Upper lobe of right lung (tissue), 1 donor: ENCODE data around the gene METTL13. TPM values are rescaled to one million over a fixed set of nuclear protein-coding genes. Genes with fewer than 3 reads are reported as not detected.

Experiments used
- ATAC-seq: fragments of 200-7000 bp; cut with Tn5 transposase; one replicate; pipeline ENCODE4 v1.9.1; 2020; ENCODE audit warnings: mild to moderate bottlenecking, moderate library complexity
- DNase-seq: peaks from one replicate; pipeline ENCODE4 v3.0.0-alpha.2; 2020
- H3K27ac ChIP-seq: fragments of 200-600 bp; one replicate; pipeline ENCODE4 v1.8.0; 2022
- H3K27me3 ChIP-seq: fragments of 200-600 bp; one replicate; pipeline ENCODE4 v1.8.0; 2022; ENCODE audit warnings: mild to moderate bottlenecking
- H3K36me3 ChIP-seq: fragments of 200-600 bp; one replicate; pipeline ENCODE4 v1.8.0; 2022
- H3K4me1 ChIP-seq: fragments of 200-600 bp; one replicate; pipeline ENCODE4 v1.8.0; 2022
- H3K4me3 ChIP-seq: fragments of 200-600 bp; one replicate; pipeline ENCODE4 v1.8.0; 2022; ENCODE audit warnings: mild to moderate bottlenecking
- H3K9me3 ChIP-seq: fragments of 200-600 bp; one replicate; pipeline ENCODE4 v1.8.0; 2022
- intact Hi-C: fragments of 100-400 bp; cut with DNase I; formaldehyde crosslinking; loops from one replicate; pipeline ENCODE4 v1.11.0; 2022
- total RNA-seq: library from RNA; stranded (reverse); fragmentation: NEBNext Ultra II Directional; extraction: Animal tissue kit (Norgen Biotek cat#: 25700); gene quantifications from one replicate; pipeline ENCODE4 v1.2.1, GENCODE V29; 2021
- TF ChIP-seq, protein P1 (sequence below): fragments of 200-600 bp; IDR thresholded peaks from one replicate; pipeline ENCODE4 v1.8.0; 2022; ENCODE audit warnings: antibody characterized with exemption
- donor health status: DM: no; HTN: yes; CAD: no; lungs with severe emphysema.

Gene METTL13
- total RNA-seq, 1 donor from 2014 or later, result 27.8 TPM

DNA sequence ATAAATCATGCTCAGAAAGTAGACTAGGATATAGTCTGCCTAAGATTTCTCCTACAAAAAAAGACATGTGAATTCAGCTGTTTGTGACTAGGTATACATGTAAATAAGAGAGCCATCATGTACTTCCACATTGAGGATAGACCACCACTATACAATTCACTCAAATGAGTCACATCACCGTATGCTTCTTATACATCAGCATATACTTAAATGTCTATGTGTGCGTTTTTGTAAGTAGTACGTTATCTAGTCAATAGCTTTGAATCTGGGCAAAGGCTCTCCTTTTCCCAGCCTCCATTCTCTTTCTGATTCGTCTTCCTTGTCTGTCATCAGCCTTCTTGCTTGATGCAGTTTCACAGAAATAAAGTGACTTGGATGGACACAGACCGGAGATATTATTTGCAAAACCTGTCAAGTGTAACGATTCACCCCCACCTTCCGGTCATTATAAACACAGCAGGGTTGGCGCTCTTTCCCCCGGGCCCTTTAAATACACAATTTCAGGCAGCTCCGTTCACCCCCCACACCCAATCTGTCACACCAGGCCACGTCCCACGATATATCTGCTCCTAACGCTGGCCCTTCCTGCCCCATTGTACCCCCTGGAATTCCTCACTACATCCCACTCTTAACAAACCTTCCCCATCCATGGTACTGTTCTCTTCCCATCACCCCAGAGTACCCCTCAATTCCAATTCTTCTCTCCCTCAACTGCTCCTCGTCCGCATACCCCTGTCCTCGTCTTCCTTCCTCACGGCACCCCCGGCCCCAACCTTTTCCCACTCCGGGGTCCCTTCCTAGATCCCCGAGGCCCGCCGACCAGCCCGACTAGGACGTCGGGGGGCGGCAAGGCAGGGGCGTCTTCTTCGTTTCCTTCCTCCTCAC is 40.2 kb upstream of the METTL13 start:
- intact Hi-C loops, result no loop called here
- DNase-seq, result no peak
- peak overlapping the region; percentile 97 for H3K4me3 ChIP-seq
- ATAC-seq, result peak; percentile 64
- peaks cover 28% of the 10 kb centered on the region for H3K4me1 ChIP-seq
- H3K36me3 ChIP-seq, result peaks cover 22% of the 10 kb centered on the region
- no peaks in the 10 kb centered on the region for H3K9me3 ChIP-seq
- TF ChIP-seq, protein P1, sequence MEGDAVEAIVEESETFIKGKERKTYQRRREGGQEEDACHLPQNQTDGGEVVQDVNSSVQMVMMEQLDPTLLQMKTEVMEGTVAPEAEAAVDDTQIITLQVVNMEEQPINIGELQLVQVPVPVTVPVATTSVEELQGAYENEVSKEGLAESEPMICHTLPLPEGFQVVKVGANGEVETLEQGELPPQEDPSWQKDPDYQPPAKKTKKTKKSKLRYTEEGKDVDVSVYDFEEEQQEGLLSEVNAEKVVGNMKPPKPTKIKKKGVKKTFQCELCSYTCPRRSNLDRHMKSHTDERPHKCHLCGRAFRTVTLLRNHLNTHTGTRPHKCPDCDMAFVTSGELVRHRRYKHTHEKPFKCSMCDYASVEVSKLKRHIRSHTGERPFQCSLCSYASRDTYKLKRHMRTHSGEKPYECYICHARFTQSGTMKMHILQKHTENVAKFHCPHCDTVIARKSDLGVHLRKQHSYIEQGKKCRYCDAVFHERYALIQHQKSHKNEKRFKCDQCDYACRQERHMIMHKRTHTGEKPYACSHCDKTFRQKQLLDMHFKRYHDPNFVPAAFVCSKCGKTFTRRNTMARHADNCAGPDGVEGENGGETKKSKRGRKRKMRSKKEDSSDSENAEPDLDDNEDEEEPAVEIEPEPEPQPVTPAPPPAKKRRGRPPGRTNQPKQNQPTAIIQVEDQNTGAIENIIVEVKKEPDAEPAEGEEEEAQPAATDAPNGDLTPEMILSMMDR, result peak; percentile 23
- H3K27ac ChIP-seq, result peak overlapping the region; percentile 96
- H3K27me3 ChIP-seq, result no peaks in the 10 kb centered on the region

DNA sequence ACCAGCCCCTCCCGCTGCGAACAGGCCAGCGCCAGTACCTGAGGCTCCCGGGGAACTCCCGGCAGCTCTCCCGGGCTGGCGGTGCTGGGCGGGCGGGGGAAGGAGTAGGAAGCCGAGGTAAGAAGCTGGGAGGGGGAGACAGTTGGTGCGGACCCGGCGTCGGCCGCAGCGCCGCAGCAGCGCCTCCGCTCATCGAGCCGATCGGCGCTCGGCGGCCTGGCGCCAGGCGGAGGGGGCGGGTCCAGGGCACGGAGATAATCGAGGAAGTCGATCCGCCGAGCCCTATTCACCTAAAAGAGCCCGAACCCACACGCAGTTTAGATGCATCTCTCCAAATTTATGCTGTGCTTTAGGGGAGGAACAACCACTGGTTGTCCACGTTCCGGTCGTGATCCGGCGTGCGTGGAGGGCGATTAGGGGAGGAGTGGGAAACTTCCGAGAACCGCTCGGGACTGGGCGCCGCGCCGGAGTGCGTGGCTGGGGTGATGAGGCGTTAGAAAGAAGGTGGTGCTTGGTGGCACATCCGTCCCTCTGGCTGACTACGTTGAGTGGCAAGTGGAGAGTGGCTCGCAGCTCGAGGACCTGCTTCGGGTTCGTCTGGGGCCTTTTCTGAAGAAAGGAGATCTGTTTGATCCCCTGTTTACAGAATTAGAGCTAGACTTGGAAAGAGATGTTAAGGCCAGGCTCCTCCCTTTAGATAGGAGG is 39.4 kb upstream of the METTL13 start, which contains the start of gene VAMP4:
TSS of gene VAMP4 (minus strand) at position 194 of the 705 bp plus-strand sequence. CDS start 3,651 bp downstream, outside the sequence.
- ATAC-seq (peak; percentile 97), DNase-seq (peak; percentile 95)
- TF ChIP-seq, protein P1, result no peak
- intact Hi-C loops, result no loop called here
- Histone ChIP-seq H3K36me3 (peaks cover 14% of the 10 kb centered on the region), H3K9me3 (no peaks in the 10 kb centered on the region), H3K4me1 (peaks cover 28% of the 10 kb centered on the region), H3K27me3 (no peaks in the 10 kb centered on the region), H3K27ac (peak within 1 kb of the TSS; percentile 96), H3K4me3 (peak within 1 kb of the TSS; percentile 97)

DNA sequence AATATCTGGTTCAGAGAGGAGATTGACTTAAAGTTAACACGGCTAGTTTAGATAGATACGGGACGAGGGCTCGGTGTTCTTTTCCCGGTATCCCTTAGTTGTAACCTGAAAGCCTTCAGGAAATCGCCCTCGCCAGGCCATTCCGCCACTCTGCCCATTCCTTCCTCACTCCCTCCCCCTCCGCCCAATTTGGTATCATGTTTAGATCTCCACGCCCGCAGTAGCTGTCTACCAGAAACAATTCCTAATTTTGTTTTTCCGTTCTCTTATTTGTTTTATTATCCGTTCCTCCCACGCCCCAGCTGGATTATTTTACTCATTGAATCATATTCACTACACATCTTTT is 38.9 kb upstream of the METTL13 start:
- peaks cover 9% of the 10 kb centered on the region for H3K36me3 ChIP-seq
- no peaks in the 10 kb centered on the region for H3K9me3 ChIP-seq
- DNase-seq, result peak; percentile 67
- H3K27me3 ChIP-seq, result no peaks in the 10 kb centered on the region
- peaks cover 28% of the 10 kb centered on the region for H3K4me1 ChIP-seq
- peak overlapping the region; percentile 96 for H3K27ac ChIP-seq
- peak; percentile 47 for ATAC-seq
- H3K4me3 ChIP-seq, result peak overlapping the region; percentile 97
- TF ChIP-seq, protein P1, result no peak
- intact Hi-C loops, result no loop called here

DNA sequence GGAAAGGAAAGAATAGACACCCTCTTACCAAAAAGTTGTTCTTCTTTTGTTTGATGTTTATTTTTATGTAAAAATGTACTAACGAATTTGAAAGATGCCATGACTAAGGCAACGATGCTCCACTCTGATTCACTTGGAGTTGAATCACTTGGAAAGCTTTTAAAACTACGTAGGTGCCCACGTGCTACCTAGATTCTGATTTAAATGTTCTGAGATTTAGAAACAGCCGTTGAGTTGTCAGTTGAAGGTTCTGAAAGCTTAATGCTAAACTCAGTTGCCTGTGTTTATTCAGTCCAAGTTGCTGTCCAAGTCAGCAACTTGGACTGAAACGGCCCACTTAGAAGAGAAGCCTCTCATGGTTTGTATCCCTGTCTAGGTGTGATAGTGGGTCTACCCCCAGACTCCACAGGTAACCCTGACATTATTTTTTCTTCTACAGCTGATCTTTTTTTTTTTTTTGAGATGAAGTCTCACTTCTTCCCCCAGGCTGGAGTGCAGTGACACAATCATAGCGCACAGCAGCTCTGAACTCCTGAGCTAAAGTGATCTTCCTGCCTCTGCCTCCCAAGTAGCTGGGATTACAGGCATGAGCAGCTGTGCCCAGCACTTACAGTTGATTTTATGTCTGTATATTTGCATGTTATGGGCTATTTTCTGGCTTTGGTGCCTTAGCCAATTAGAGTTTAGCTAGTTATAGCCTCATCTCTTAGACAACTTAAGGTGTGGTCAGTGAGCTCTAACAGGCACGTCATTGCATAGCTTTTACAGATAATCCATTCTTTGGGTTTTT is 38.2 kb upstream of the METTL13 start:
- peak overlapping the region; percentile 96 for H3K27ac ChIP-seq

DNA sequence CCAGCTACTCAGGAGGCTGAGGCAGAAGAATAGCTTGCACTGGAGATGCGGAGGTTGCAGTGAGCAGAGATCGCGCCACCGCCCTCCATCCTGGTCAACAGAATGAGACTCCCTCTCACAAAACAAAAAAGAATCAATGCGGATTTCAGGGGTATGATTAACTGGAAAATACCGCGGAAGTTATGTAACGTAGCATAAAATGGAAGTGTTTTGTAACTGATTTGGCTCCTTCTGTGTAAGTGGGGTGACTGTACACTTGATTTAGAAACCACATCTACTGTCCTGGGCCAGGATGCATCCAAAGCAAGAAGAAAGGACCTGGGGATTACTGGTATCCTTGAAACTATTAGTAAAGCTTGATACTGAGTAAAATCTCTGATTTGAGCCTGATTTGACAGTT is 36.5 kb upstream of the METTL13 start:
- H3K4me1 ChIP-seq, result peaks cover 24% of the 10 kb centered on the region
- ATAC-seq (no peak), DNase-seq (no peak)
- H3K36me3 ChIP-seq, result no peaks in the 10 kb centered on the region
- H3K27me3 ChIP-seq, result no peaks in the 10 kb centered on the region
- intact Hi-C loops, result no loop called here
- H3K27ac ChIP-seq, result no peak overlapping the region
- H3K9me3 ChIP-seq, result no peaks in the 10 kb centered on the region
- H3K4me3 ChIP-seq, result no peak overlapping the region
- TF ChIP-seq, protein P1, result no peak

More for the DNA sequence above, 38.2 kb upstream of the METTL13 start:
- ATAC-seq (no peak), DNase-seq (no peak)
- no peaks in the 10 kb centered on the region for H3K9me3 ChIP-seq
- H3K4me3 ChIP-seq, result peak overlapping the region; percentile 97
- H3K4me1 ChIP-seq, result peaks cover 28% of the 10 kb centered on the region
- peaks cover 1% of the 10 kb centered on the region for H3K36me3 ChIP-seq
- intact Hi-C loops, result no loop called here
- H3K27me3 ChIP-seq, result no peaks in the 10 kb centered on the region
- TF ChIP-seq, protein P1, result no peak
